MCF 10A (cell line): ENCODE data around the gene RPL38. TPM values are rescaled to one million over a fixed set of nuclear protein-coding genes. Genes with fewer than 3 reads are reported as not detected.
A peak's percentile ranks its signal among the peaks of the same experiment; 100 is the strongest.

Experiments
- BruUV-seq: library from RNA; stranded (reverse); fragments of 400-500 nt; replicated peaks from 2 replicates; lab custom pipeline; 2021; lab: Mats Ljungman, UMichigan
- CTCF ChIA-PET: fragments of 300-600 bp; sonication (Branson Sonifier 250); formaldehyde crosslinking; extraction: SDS; loops from one replicate; lab custom pipeline; 2021; ENCODE audit warnings: antibody characterized with exemption, inconsistent platforms; lab: Yijun Ruan, JAX
- POLR2A ChIA-PET: fragments of 300-600, 350-650 bp; sonication (Branson Sonifier 250); formaldehyde crosslinking; extraction: SDS; loops from one replicate; lab custom pipeline; 2020; ENCODE audit warnings: antibody characterized with exemption, inconsistent platforms; lab: Yijun Ruan, JAX
- DNase-seq: peaks from one replicate; pipeline ENCODE4 v3.0.0-alpha.2; 2018; ENCODE audit not compliant: unreplicated experiment
- H3K27ac Mint-ChIP-seq: one replicate; pipeline ENCODE4 v1.8.0; 2022; ENCODE audit warnings: mild to moderate bottlenecking, low read depth, mixed read lengths; ENCODE audit not compliant: unreplicated experiment
- H3K27me3 Mint-ChIP-seq: one replicate; pipeline ENCODE4 v1.8.0; 2022; ENCODE audit warnings: mixed read lengths; ENCODE audit not compliant: insufficient read depth, unreplicated experiment
- H3K36me3 Mint-ChIP-seq: one replicate; pipeline ENCODE4 v1.8.0; 2022; ENCODE audit warnings: mild to moderate bottlenecking, moderate library complexity, mixed read lengths; ENCODE audit not compliant: insufficient read depth, unreplicated experiment
- H3K4me1 Mint-ChIP-seq: one replicate; pipeline ENCODE4 v1.8.0; 2022; ENCODE audit warnings: mixed read lengths; ENCODE audit not compliant: insufficient read depth, unreplicated experiment
- H3K4me3 Mint-ChIP-seq: one replicate; pipeline ENCODE4 v1.8.0; 2022; ENCODE audit warnings: mild to moderate bottlenecking, moderate library complexity, mixed read lengths; ENCODE audit not compliant: unreplicated experiment
- H3K9me3 Mint-ChIP-seq: one replicate; pipeline ENCODE4 v1.8.0; 2022; ENCODE audit warnings: mixed read lengths; ENCODE audit not compliant: unreplicated experiment
- CTCF ChIP-seq: fragments of 200-600 bp; IDR thresholded peaks from one replicate; pipeline ENCODE4 v1.8.0; 2022; ENCODE audit warnings: antibody characterized with exemption, mild to moderate bottlenecking; ENCODE audit not compliant: unreplicated experiment
- intact Hi-C: fragments of 100-400 bp; cut with micrococcal nuclease; formaldehyde crosslinking; loops from 2 replicates; pipeline ENCODE4 v1.14.1; 2022
- total RNA-seq: library from RNA; stranded (reverse); gene quantifications from 2 replicates; pipeline ENCODE4 v1.2.3, GENCODE V29; 2022

Gene RPL38
- total RNA-seq, 1 experiment from 2014 or later, result 1,197 TPM

- POLR2A ChIA-PET, result no interaction called here
- Mint-ChIP-seq H3K27me3 (peaks cover 18% of the 10 kb centered on the region), H3K9me3 (no peaks in the 10 kb centered on the region), H3K4me1 (no peaks in the 10 kb centered on the region), H3K27ac (no peak overlapping the region), H3K4me3 (no peak overlapping the region), H3K36me3 (no peaks in the 10 kb centered on the region)
- intact Hi-C loops, result no loop called here
- no TSS peak for BruUV-seq
- CTCF ChIA-PET, result no interaction called here
- TF ChIP-seq CTCF, result no peak
- peak; percentile 33 for DNase-seq
Measured at GRCh38 chr17:74239172-74239571, 35.7 kb downstream of the RPL38 start.

GRCh38 chr17:74240618-74241205, 37.2 kb downstream of the RPL38 start:
- no peak for DNase-seq
- Mint-ChIP-seq H3K27me3 (peaks cover 18% of the 10 kb centered on the region), H3K9me3 (no peaks in the 10 kb centered on the region), H3K4me3 (no peak overlapping the region), H3K36me3 (no peaks in the 10 kb centered on the region), H3K4me1 (no peaks in the 10 kb centered on the region), H3K27ac (no peak overlapping the region)
- intact Hi-C loops, result no loop called here
- CTCF ChIA-PET, result interaction anchor here (0.7 kb wide), 1 partner anchor 435 kb away, joined by 3 read pairs; no protein-coding TSS in a partner anchor
- BruUV-seq, result no TSS peak
- TF ChIP-seq CTCF, result no peak
- POLR2A ChIA-PET, result interaction anchor here (0.6 kb wide), 1 partner anchor 83 kb away, joined by 3 read pairs; no protein-coding TSS in a partner anchor

- POLR2A ChIA-PET, result no interaction called here
- no peaks in the 10 kb centered on the region for H3K4me1 Mint-ChIP-seq
- BruUV-seq, result no TSS peak
- peaks cover 18% of the 10 kb centered on the region for H3K27me3 Mint-ChIP-seq
- H3K36me3 Mint-ChIP-seq, result no peaks in the 10 kb centered on the region
- H3K27ac Mint-ChIP-seq, result no peak overlapping the region
- H3K9me3 Mint-ChIP-seq, result no peaks in the 10 kb centered on the region
- H3K4me3 Mint-ChIP-seq, result no peak overlapping the region
- no peak for DNase-seq
- intact Hi-C loops, result no loop called here
- CTCF ChIA-PET, result interaction anchor here (0.7 kb wide), 1 partner anchor 435 kb away, joined by 3 read pairs; no protein-coding TSS in a partner anchor
- TF ChIP-seq CTCF, result no peak
Measured at GRCh38 chr17:74241431-74241830, 38.0 kb downstream of the RPL38 start.

- H3K27ac Mint-ChIP-seq, result no peak overlapping the region
- no peak overlapping the region for H3K4me3 Mint-ChIP-seq
- ChIA-PET POLR2A (no interaction called here), CTCF (interaction anchor here (0.7 kb wide), 1 partner anchor 434 kb away, joined by 3 read pairs; no protein-coding TSS in a partner anchor)
- intact Hi-C loops, result no loop called here
- no peak for DNase-seq
- H3K36me3 Mint-ChIP-seq, result no peaks in the 10 kb centered on the region
- no peaks in the 10 kb centered on the region for H3K4me1 Mint-ChIP-seq
- peaks cover 18% of the 10 kb centered on the region for H3K27me3 Mint-ChIP-seq
- BruUV-seq, result no TSS peak
- no peak for TF ChIP-seq CTCF
- H3K9me3 Mint-ChIP-seq, result no peaks in the 10 kb centered on the region
Measured at GRCh38 chr17:74241847-74242246, 38.4 kb downstream of the RPL38 start.
